ENCODE measurements around the gene LRAT.

DNA sequence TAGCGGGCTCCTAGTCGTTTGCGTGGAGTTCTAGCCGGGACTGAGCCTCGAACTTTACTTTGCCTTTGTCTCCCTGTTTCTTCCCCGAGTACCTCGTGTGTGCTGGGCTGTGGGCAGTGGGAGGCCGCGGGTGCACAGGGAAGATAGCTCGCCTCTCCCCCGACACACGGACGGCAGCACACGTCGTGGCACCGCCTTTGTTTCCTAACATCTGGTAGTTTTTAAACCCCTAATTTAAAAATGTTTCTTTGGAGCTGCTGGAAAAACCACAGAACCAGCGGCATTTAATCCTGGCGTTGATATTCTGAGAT is 38.1 kb downstream of the LRAT start:
- TF ChIP-seq, protein P1, sequence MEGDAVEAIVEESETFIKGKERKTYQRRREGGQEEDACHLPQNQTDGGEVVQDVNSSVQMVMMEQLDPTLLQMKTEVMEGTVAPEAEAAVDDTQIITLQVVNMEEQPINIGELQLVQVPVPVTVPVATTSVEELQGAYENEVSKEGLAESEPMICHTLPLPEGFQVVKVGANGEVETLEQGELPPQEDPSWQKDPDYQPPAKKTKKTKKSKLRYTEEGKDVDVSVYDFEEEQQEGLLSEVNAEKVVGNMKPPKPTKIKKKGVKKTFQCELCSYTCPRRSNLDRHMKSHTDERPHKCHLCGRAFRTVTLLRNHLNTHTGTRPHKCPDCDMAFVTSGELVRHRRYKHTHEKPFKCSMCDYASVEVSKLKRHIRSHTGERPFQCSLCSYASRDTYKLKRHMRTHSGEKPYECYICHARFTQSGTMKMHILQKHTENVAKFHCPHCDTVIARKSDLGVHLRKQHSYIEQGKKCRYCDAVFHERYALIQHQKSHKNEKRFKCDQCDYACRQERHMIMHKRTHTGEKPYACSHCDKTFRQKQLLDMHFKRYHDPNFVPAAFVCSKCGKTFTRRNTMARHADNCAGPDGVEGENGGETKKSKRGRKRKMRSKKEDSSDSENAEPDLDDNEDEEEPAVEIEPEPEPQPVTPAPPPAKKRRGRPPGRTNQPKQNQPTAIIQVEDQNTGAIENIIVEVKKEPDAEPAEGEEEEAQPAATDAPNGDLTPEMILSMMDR (conservative IDR thresholded peaks at IDR 0.05; ENCODE audit: low read depth, low read length) = no peak
- TF ChIP-seq EZH2 (IDR thresholded peaks at IDR 0.05; ENCODE audit: borderline replicate concordance, low read depth, low read length, poor library complexity, severe bottlenecking) = no peak
